KMS-11 (cell line): ENCODE results near the gene ARHGEF7.
A peak's percentile ranks its signal among the peaks of the same experiment; 100 is the strongest.

Experiments
- H2AFZ ChIP-seq: fragments of 200-600 bp; sonication (generic); 2 replicates; pipeline ENCODE4 v1.6.1; 2016; ENCODE audit warnings: antibody characterized with exemption, mixed run types, low read depth
- H3K27ac ChIP-seq: fragments of 200-600 bp; sonication (generic); 2 replicates; pipeline ENCODE4 v1.6.1; 2016; ENCODE audit warnings: mild to moderate bottlenecking, mixed run types
- H3K27me3 ChIP-seq: fragments of 200-600 bp; sonication (generic); 2 replicates; pipeline ENCODE4 v1.6.1; 2017; ENCODE audit warnings: mild to moderate bottlenecking, low read depth, mixed run types, moderate library complexity; ENCODE audit not compliant: insufficient read depth
- H3K36me3 ChIP-seq: fragments of 200-600 bp; sonication (generic); 2 replicates; pipeline ENCODE4 v1.6.1; 2017; ENCODE audit warnings: mild to moderate bottlenecking, mixed run types; ENCODE audit not compliant: insufficient read depth
- H3K4me1 ChIP-seq: fragments of 200-600 bp; sonication (generic); 2 replicates; pipeline ENCODE4 v1.6.1; 2016; ENCODE audit warnings: mild to moderate bottlenecking, low read depth, mixed run types; ENCODE audit not compliant: poor library complexity, severe bottlenecking
- H3K4me2 ChIP-seq: fragments of 200-600 bp; sonication (generic); 2 replicates; pipeline ENCODE4 v1.7.0; 2016; ENCODE audit warnings: mild to moderate bottlenecking, mixed run types
- H3K4me3 ChIP-seq: fragments of 200-600 bp; sonication (generic); IDR thresholded peaks from 2 replicates; pipeline ENCODE4 v1.6.1; 2017; ENCODE audit warnings: low read depth, low read length, mixed read lengths; ENCODE audit not compliant: insufficient read depth
- H3K79me2 ChIP-seq: fragments of 200-600 bp; sonication (generic); 2 replicates; pipeline ENCODE4 v1.6.1; 2016; ENCODE audit warnings: low read depth, mixed run types; ENCODE audit not compliant: insufficient read depth
- H3K9ac ChIP-seq: fragments of 200-600 bp; sonication (generic); 2 replicates; pipeline ENCODE4 v1.6.1; 2016; ENCODE audit warnings: mild to moderate bottlenecking, mixed run types
- H4K20me1 ChIP-seq: fragments of 200-600 bp; sonication (generic); 2 replicates; pipeline ENCODE4 v1.6.1; 2016; ENCODE audit warnings: mild to moderate bottlenecking, mixed run types; ENCODE audit not compliant: insufficient read depth
- TF ChIP-seq, protein P1 (sequence below): fragments of 200-600 bp; sonication (generic); conservative IDR thresholded peaks from 2 replicates; pipeline ENCODE4 v1.6.1; 2017; ENCODE audit warnings: low read depth, mild to moderate bottlenecking, antibody characterized with exemption, low read length, moderate library complexity, mixed read lengths

ARHGEF7 gene

GRCh38 chr13:111213964-111214726 is 99.0 kb downstream of the ARHGEF7 start:
- TF ChIP-seq, protein P1, sequence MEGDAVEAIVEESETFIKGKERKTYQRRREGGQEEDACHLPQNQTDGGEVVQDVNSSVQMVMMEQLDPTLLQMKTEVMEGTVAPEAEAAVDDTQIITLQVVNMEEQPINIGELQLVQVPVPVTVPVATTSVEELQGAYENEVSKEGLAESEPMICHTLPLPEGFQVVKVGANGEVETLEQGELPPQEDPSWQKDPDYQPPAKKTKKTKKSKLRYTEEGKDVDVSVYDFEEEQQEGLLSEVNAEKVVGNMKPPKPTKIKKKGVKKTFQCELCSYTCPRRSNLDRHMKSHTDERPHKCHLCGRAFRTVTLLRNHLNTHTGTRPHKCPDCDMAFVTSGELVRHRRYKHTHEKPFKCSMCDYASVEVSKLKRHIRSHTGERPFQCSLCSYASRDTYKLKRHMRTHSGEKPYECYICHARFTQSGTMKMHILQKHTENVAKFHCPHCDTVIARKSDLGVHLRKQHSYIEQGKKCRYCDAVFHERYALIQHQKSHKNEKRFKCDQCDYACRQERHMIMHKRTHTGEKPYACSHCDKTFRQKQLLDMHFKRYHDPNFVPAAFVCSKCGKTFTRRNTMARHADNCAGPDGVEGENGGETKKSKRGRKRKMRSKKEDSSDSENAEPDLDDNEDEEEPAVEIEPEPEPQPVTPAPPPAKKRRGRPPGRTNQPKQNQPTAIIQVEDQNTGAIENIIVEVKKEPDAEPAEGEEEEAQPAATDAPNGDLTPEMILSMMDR, result no peak
- no peaks in the 10 kb centered on the region for H3K79me2 ChIP-seq
- H3K4me3 ChIP-seq, result no peak overlapping the region
- no peak overlapping the region for H2AFZ ChIP-seq
- no peaks in the 10 kb centered on the region for H3K27me3 ChIP-seq
- H3K9ac ChIP-seq, result no peak overlapping the region
- H3K27ac ChIP-seq, result no peak overlapping the region
- H4K20me1 ChIP-seq, result no peaks in the 10 kb centered on the region
- H3K36me3 ChIP-seq, result no peaks in the 10 kb centered on the region
- H3K4me1 ChIP-seq, result no peaks in the 10 kb centered on the region
- no peak overlapping the region for H3K4me2 ChIP-seq

DNA sequence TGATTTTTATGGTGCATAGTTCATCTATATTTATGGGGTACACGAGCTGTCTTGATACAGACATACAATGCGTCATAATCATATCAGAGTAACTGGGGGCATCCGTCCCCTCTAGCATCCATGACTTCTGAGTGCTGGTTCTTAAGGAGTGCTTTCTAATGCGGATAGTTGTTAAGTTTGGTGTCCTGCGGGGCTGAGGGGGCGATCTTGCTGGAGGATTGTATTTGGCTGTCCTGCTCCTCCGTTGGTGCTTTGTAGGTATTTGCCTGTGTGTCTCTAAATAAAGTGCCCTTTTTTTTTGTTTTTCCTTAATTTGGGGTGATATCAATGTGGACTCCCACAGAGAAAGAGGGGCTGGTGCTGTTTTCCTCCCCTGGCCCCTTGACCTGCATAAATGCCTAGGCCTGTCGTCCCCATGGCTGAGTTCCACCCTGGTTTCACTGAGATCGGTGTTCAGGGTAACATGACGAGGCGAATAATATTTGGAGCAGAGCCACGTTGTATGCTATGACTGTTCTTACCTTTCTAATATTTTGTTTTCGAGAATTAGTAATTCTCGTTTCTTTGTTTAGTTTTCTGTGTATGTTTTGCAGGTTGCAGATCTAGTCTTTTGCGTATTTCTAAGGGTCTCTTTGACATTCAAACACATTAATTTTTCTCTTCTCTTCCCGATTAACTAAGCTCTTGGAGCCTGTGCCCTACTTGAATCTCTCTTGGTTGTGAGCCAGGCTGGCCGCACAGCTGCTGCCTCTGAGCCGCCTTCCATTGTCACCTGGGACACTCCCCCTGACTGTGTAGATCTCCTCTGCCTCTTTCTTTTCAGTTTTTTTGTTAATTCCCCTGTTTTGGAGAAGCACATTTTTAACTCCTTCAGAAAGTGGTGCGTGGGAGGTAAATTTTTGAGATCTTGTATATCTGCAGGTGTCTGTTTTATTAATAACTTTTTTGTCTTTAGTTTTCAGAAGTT is 100.3 kb downstream of the ARHGEF7 start:
- no peak overlapping the region for H3K4me3 ChIP-seq
- H4K20me1 ChIP-seq, result no peaks in the 10 kb centered on the region

GRCh38 chr13:111216166-111216960 is 101.3 kb downstream of the ARHGEF7 start:
- H3K79me2 ChIP-seq, result no peaks in the 10 kb centered on the region

More for the DNA sequence above, 100.3 kb downstream of the ARHGEF7 start:
- Histone ChIP-seq H2AFZ (no peak overlapping the region), H3K36me3 (no peaks in the 10 kb centered on the region), H3K27ac (no peak overlapping the region), H3K27me3 (no peaks in the 10 kb centered on the region), H3K4me1 (no peaks in the 10 kb centered on the region), H3K79me2 (no peaks in the 10 kb centered on the region), H3K9ac (no peak overlapping the region), H3K4me2 (no peak overlapping the region)
- TF ChIP-seq, protein P1, result no peak

GRCh38 chr13:111217641-111218040 is 102.5 kb downstream of the ARHGEF7 start:
- no peaks in the 10 kb centered on the region for H3K36me3 ChIP-seq

More at GRCh38 chr13:111216166-111216960, 101.3 kb downstream of the ARHGEF7 start:
- no peak overlapping the region for H3K4me3 ChIP-seq
- TF ChIP-seq, protein P1, result peak; percentile 26; the same call in 1 of the 2 replicates
- no peak overlapping the region for H2AFZ ChIP-seq
- no peaks in the 10 kb centered on the region for H3K4me1 ChIP-seq
- no peak overlapping the region for H3K9ac ChIP-seq
- no peak overlapping the region for H3K27ac ChIP-seq
- no peaks in the 10 kb centered on the region for H4K20me1 ChIP-seq
- H3K36me3 ChIP-seq, result no peaks in the 10 kb centered on the region
- H3K4me2 ChIP-seq, result no peak overlapping the region
- no peaks in the 10 kb centered on the region for H3K27me3 ChIP-seq

More at GRCh38 chr13:111217641-111218040, 102.5 kb downstream of the ARHGEF7 start:
- no peak overlapping the region for H3K4me3 ChIP-seq
- no peak overlapping the region for H3K9ac ChIP-seq
- H4K20me1 ChIP-seq, result no peaks in the 10 kb centered on the region
- no peak overlapping the region for H3K27ac ChIP-seq
- no peak overlapping the region for H2AFZ ChIP-seq
- H3K4me1 ChIP-seq, result no peaks in the 10 kb centered on the region
- TF ChIP-seq, protein P1, result no peak
- no peak overlapping the region for H3K4me2 ChIP-seq
- H3K79me2 ChIP-seq, result no peaks in the 10 kb centered on the region
- no peaks in the 10 kb centered on the region for H3K27me3 ChIP-seq
